ENCODE results near the gene FHIP2A.

DNA sequence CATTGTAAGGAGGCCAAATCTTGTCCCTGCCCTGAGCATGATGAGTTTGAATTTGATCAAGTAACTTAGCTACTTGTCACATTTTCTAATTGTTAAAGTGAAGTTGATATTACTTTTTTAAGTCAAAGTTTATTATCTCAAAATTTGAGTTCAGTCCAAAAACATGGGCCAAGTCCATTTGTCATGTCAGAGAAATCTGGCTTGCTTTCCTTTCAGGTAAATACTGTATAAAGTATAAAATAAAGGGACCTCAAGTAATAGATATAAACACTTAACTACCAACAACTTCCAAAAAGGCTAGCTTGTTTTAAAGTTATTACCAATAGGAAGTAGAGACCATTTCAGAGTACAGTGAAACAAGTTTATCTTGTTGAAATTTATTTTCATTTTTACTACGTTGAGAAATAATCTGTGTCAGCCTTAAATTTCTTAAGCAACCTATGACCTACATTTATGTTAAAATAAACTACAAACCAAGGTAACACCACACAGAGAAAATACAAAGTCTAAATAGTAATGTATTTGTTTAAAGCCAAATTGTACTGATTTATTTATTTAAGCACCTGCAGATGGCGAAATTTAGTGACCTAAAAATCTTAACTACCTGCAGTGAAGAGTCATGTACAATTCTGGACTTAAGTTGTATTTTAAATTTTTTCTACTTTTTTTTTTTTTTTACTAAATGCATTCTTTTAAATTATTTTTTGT lies 36.5 kb downstream of the FHIP2A start:
- TF ChIP-seq, protein P1, sequence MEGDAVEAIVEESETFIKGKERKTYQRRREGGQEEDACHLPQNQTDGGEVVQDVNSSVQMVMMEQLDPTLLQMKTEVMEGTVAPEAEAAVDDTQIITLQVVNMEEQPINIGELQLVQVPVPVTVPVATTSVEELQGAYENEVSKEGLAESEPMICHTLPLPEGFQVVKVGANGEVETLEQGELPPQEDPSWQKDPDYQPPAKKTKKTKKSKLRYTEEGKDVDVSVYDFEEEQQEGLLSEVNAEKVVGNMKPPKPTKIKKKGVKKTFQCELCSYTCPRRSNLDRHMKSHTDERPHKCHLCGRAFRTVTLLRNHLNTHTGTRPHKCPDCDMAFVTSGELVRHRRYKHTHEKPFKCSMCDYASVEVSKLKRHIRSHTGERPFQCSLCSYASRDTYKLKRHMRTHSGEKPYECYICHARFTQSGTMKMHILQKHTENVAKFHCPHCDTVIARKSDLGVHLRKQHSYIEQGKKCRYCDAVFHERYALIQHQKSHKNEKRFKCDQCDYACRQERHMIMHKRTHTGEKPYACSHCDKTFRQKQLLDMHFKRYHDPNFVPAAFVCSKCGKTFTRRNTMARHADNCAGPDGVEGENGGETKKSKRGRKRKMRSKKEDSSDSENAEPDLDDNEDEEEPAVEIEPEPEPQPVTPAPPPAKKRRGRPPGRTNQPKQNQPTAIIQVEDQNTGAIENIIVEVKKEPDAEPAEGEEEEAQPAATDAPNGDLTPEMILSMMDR (IDR thresholded peaks at IDR 0.05), result no peak
- TF ChIP-seq POLR2A (IDR thresholded peaks at IDR 0.05), result no peak

Measured in testis (tissue), 2 donors.